WTC11 (cell line): Measurements from ENCODE around the gene CCND1. TPM values are rescaled to one million over a fixed set of nuclear protein-coding genes. Genes with fewer than 3 reads are reported as not detected.

ENCODE experiments used
- ATAC-seq: fragments of 200-7000 bp; cut with Tn5 transposase; 2 replicates; pipeline ENCODE4 v1.10.0; 2021; ENCODE audit warnings: mild to moderate bottlenecking, moderate library complexity
- CTCF ChIA-PET: fragments of 300-600 bp; sonication (Branson Sonifier 250); formaldehyde crosslinking; loops from one replicate; lab custom pipeline; 2021; ENCODE audit warnings: antibody characterized with exemption; lab: Charles Lee
- POLR2A ChIA-PET: fragments of 350-600 bp; sonication (Branson Sonifier 250); formaldehyde crosslinking; loops from one replicate; lab custom pipeline; 2021; ENCODE audit warnings: antibody characterized with exemption; lab: Charles Lee
- DNase-seq: peaks from one replicate; pipeline ENCODE4 v3.0.0; 2021; ENCODE audit warnings: low spot score
- H3K27ac Mint-ChIP-seq: 2 replicates; pipeline ENCODE4 v1.8.0; 2021; ENCODE audit warnings: mixed read lengths
- H3K27me3 Mint-ChIP-seq: 2 replicates; pipeline ENCODE4 v1.8.0; 2021; ENCODE audit warnings: low read depth, mild to moderate bottlenecking, moderate library complexity, mixed read lengths
- H3K36me3 Mint-ChIP-seq: 2 replicates; pipeline ENCODE4 v1.8.0; 2021; ENCODE audit warnings: mixed read lengths
- H3K4me1 Mint-ChIP-seq: 2 replicates; pipeline ENCODE4 v1.8.0; 2022; ENCODE audit warnings: mixed read lengths
- H3K4me3 Mint-ChIP-seq: 2 replicates; pipeline ENCODE4 v1.8.0; 2021; ENCODE audit warnings: mild to moderate bottlenecking, moderate library complexity, mixed read lengths
- H3K9me3 Mint-ChIP-seq: 2 replicates; pipeline ENCODE4 v1.8.0; 2021; ENCODE audit warnings: mixed read lengths
- CBFB ChIP-seq: sonication (generic); formaldehyde crosslinking; IDR thresholded peaks from 2 replicates; pipeline ENCODE4 v1.8.1; 2022; ENCODE audit warnings: mild to moderate bottlenecking, low read depth, missing genetic modification reagents
- CREB1 ChIP-seq: sonication (generic); formaldehyde crosslinking; IDR thresholded peaks from 2 replicates; pipeline ENCODE4 v1.8.0; 2023; ENCODE audit warnings: mild to moderate bottlenecking, missing genetic modification reagents
- IRF2 ChIP-seq: sonication (generic); formaldehyde crosslinking; IDR thresholded peaks from 2 replicates; pipeline ENCODE4 v1.8.0; 2022; ENCODE audit warnings: low read depth, missing genetic modification reagents, borderline replicate concordance
- NFATC4 ChIP-seq: fragments of 250-450 bp; sonication (Bioruptor Pico); IDR thresholded peaks from 2 replicates; pipeline ENCODE4 v1.9.0; 2021; ENCODE audit warnings: mild to moderate bottlenecking
- NFYB ChIP-seq: sonication (generic); formaldehyde crosslinking; conservative IDR thresholded peaks from 2 replicates; pipeline ENCODE4 v1.8.0; 2022; ENCODE audit warnings: low read depth, missing genetic modification reagents
- NR2C2 ChIP-seq: sonication (generic); formaldehyde crosslinking; IDR thresholded peaks from 2 replicates; pipeline ENCODE4 v1.8.0; 2022; ENCODE audit warnings: mild to moderate bottlenecking, missing genetic modification reagents
- NR3C1 ChIP-seq: sonication (generic); formaldehyde crosslinking; conservative IDR thresholded peaks from 2 replicates; pipeline ENCODE4 v1.8.1; 2023; ENCODE audit warnings: low read depth, mild to moderate bottlenecking, missing genetic modification reagents
- PRRX2 ChIP-seq: fragments of 250-450 bp; sonication (Bioruptor Pico); IDR thresholded peaks from 2 replicates; pipeline ENCODE4 v1.8.0; 2021; ENCODE audit warnings: mild to moderate bottlenecking
- RELA ChIP-seq: sonication (generic); formaldehyde crosslinking; IDR thresholded peaks from 2 replicates; pipeline ENCODE4 v1.8.1; 2022; ENCODE audit warnings: missing genetic modification reagents, mild to moderate bottlenecking, borderline replicate concordance
- SMAD4 ChIP-seq: sonication (generic); formaldehyde crosslinking; IDR thresholded peaks from 2 replicates; pipeline ENCODE4 v1.8.0; 2022; ENCODE audit warnings: mild to moderate bottlenecking, missing genetic modification reagents
- SOX15 ChIP-seq: fragments of 250-450 bp; sonication (Bioruptor Pico); IDR thresholded peaks from 2 replicates; pipeline ENCODE4 v1.9.0; 2021; ENCODE audit warnings: mild to moderate bottlenecking
- SP1 ChIP-seq: sonication (generic); formaldehyde crosslinking; conservative IDR thresholded peaks from 2 replicates; pipeline ENCODE4 v1.8.1; 2022; ENCODE audit warnings: missing genetic modification reagents
- TCF7 ChIP-seq: sonication (generic); formaldehyde crosslinking; IDR thresholded peaks from 2 replicates; pipeline ENCODE4 v1.8.0; 2022; ENCODE audit warnings: mild to moderate bottlenecking, low read depth, missing genetic modification reagents, moderate library complexity
- TEAD4 ChIP-seq: sonication (generic); formaldehyde crosslinking; IDR thresholded peaks from 2 replicates; pipeline ENCODE4 v1.8.0; 2022; ENCODE audit warnings: mild to moderate bottlenecking, missing genetic modification reagents
- ZBTB21 ChIP-seq: sonication (generic); formaldehyde crosslinking; IDR thresholded peaks from 2 replicates; pipeline ENCODE4 v1.8.1; 2023; ENCODE audit warnings: mild to moderate bottlenecking, missing genetic modification reagents, borderline replicate concordance
- ZNF138 ChIP-seq: sonication (generic); formaldehyde crosslinking; conservative IDR thresholded peaks from 2 replicates; pipeline ENCODE4 v1.8.1; 2022; ENCODE audit warnings: mild to moderate bottlenecking, moderate library complexity, missing genetic modification reagents
- ZNF219 ChIP-seq: sonication (generic); formaldehyde crosslinking; IDR thresholded peaks from 2 replicates; pipeline ENCODE4 v1.8.0; 2023; ENCODE audit warnings: missing genetic modification reagents, mild to moderate bottlenecking, borderline replicate concordance
- ZNF263 ChIP-seq: sonication (generic); formaldehyde crosslinking; IDR thresholded peaks from 2 replicates; pipeline ENCODE4 v1.8.1; 2022; ENCODE audit warnings: low read depth, mild to moderate bottlenecking, moderate library complexity, missing genetic modification reagents
- ZNF396 ChIP-seq: fragments of 250-450 bp; sonication (Bioruptor Pico); IDR thresholded peaks from 2 replicates; pipeline ENCODE4 v1.8.0; 2021; ENCODE audit warnings: mild to moderate bottlenecking, moderate library complexity, borderline replicate concordance
- ZNF671 ChIP-seq: fragments of 250-450 bp; sonication (Bioruptor Pico); IDR thresholded peaks from 2 replicates; pipeline ENCODE4 v1.8.0; 2021; ENCODE audit warnings: mild to moderate bottlenecking
- total RNA-seq: library from RNA; stranded (reverse); gene quantifications from 3 replicates; pipeline ENCODE4 v1.2.3, GENCODE V29; 2021
- TF ChIP-seq, protein P1 (sequence below): sonication (generic); formaldehyde crosslinking; IDR thresholded peaks from 2 replicates; pipeline ENCODE4 v1.8.0; 2022; ENCODE audit warnings: missing genetic modification reagents
- TF ChIP-seq, protein P2 (sequence below): fragments of 250-450 bp; sonication (Bioruptor Pico); IDR thresholded peaks from 2 replicates; pipeline ENCODE4 v1.9.0; 2021; ENCODE audit warnings: moderate library complexity, mild to moderate bottlenecking, inconsistent platforms, borderline replicate concordance
- TF ChIP-seq, protein P3 (sequence below): sonication (generic); formaldehyde crosslinking; IDR thresholded peaks from 2 replicates; pipeline ENCODE4 v1.8.0; 2022; ENCODE audit warnings: mild to moderate bottlenecking, missing genetic modification reagents
- TF ChIP-seq, protein P4 (sequence below): sonication (generic); formaldehyde crosslinking; IDR thresholded peaks from 2 replicates; pipeline ENCODE4 v1.8.1; 2022; ENCODE audit warnings: missing genetic modification reagents, borderline replicate concordance

Gene CCND1
- total RNA-seq, 1 experiment from 2014 or later: 212 TPM

DNA sequence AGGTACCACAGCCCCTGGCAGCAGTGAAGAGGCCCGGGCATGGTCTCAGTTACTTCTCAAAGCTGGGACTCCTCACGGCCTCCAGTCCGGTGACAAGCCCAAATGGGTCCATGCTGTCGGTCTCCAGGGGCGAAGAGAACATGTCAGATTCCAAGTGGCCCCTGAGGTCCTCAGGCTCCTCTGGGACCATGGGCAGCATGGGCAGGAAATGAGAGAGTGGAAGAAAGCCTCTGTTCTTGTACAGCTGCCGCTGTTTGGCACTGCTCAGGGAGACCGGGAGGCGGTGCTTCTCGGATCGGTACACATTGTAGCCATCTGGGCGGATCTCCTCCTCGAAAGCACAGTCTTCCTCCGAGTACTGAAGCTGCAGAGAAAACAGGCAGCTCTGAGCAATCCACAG, 58.3 kb downstream of the CCND1 start:
- no peak overlapping the region for H3K4me3 Mint-ChIP-seq
- peaks cover 13% of the 10 kb centered on the region for H3K36me3 Mint-ChIP-seq
- ChIA-PET CTCF (interaction anchor here (0.6 to 0.8 kb wide), 2 partner anchors 37 to 478 kb away, joined by 3 to 4 read pairs; no protein-coding TSS in a partner anchor), POLR2A (no interaction called here)
- peaks cover 46% of the 10 kb centered on the region for H3K4me1 Mint-ChIP-seq
- TF ChIP-seq IRF2: no peak
- TF ChIP-seq, protein P1, sequence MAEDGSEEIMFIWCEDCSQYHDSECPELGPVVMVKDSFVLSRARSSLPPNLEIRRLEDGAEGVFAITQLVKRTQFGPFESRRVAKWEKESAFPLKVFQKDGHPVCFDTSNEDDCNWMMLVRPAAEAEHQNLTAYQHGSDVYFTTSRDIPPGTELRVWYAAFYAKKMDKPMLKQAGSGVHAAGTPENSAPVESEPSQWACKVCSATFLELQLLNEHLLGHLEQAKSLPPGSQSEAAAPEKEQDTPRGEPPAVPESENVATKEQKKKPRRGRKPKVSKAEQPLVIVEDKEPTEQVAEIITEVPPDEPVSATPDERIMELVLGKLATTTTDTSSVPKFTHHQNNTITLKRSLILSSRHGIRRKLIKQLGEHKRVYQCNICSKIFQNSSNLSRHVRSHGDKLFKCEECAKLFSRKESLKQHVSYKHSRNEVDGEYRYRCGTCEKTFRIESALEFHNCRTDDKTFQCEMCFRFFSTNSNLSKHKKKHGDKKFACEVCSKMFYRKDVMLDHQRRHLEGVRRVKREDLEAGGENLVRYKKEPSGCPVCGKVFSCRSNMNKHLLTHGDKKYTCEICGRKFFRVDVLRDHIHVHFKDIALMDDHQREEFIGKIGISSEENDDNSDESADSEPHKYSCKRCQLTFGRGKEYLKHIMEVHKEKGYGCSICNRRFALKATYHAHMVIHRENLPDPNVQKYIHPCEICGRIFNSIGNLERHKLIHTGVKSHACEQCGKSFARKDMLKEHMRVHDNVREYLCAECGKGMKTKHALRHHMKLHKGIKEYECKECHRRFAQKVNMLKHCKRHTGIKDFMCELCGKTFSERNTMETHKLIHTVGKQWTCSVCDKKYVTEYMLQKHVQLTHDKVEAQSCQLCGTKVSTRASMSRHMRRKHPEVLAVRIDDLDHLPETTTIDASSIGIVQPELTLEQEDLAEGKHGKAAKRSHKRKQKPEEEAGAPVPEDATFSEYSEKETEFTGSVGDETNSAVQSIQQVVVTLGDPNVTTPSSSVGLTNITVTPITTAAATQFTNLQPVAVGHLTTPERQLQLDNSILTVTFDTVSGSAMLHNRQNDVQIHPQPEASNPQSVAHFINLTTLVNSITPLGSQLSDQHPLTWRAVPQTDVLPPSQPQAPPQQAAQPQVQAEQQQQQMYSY (CRISPR knock-in tag): no peak
- no peak for TF ChIP-seq NFATC4 (CRISPR knock-in tag)
- no peak for TF ChIP-seq NR2C2 (CRISPR knock-in tag)
- TF ChIP-seq, protein P2, sequence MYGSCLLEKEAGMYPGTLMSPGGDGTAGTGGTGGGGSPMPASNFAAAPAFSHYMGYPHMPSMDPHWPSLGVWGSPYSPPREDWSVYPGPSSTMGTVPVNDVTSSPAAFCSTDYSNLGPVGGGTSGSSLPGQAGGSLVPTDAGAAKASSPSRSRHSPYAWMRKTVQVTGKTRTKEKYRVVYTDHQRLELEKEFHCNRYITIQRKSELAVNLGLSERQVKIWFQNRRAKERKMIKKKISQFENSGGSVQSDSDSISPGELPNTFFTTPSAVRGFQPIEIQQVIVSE (CRISPR knock-in tag): no peak
- no peak for TF ChIP-seq TEAD4 (CRISPR knock-in tag)
- no peak overlapping the region for H3K27ac Mint-ChIP-seq
- ATAC-seq (no peak), DNase-seq (no peak)
- no peaks in the 10 kb centered on the region for H3K27me3 Mint-ChIP-seq
- no peaks in the 10 kb centered on the region for H3K9me3 Mint-ChIP-seq

DNA sequence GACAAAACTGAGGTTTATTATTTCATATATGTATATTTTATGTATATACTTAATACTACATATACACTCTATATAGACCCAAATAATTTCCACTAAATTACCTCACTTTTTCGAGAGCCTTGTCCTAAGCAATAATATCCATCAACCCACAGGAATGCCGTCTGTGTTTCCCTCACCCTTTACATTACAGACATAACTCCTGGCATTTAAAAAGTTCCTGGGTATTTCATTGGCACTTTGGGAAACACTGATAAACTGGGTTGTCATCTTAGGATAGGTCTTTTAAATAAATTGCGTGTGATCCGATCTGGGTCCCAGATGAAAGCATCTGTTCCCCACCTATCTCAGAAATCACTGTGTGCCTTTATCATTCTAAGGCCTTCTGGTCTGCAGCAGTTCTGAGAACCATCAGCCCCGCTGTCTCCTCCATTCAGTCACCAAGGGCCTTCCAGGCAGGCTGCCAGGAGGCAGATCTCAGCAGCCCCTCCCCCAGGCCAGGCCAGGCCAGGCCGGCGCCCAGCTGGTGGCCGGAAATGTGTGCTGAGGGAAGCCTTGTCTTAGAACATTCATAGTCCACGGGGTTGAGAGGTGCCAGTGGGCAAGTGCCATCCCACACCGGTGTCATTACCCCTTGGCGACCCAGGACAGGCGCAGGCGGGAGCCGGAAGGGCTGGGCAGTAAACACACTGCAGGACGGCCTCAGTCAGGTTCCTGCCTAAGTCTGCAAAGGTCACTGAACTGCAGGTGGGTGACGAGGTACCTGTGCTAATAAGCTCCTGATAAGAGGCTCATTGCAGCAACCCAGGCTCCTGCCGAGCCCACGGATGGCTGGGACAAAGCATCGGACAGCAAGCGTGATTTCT, 59.6 kb downstream of the CCND1 start:
- Mint-ChIP-seq H3K4me1 (peaks cover 46% of the 10 kb centered on the region), H3K4me3 (peak overlapping the region; percentile 63), H3K36me3 (peaks cover 13% of the 10 kb centered on the region), H3K27me3 (peaks cover 5% of the 10 kb centered on the region), H3K9me3 (no peaks in the 10 kb centered on the region), H3K27ac (peak overlapping the region; percentile 98)
- ChIA-PET POLR2A (interaction anchor here (1.0 to 1.1 kb wide), 2 partner anchors 62 to 189 kb away, joined by 3 read pairs; no protein-coding TSS in a partner anchor), CTCF (interaction anchor here (0.7 to 1.7 kb wide), 7 partner anchors 9 to 215 kb away, joined by 3 to 10 read pairs (median 3); no protein-coding TSS in a partner anchor)
- DNase-seq (peak; percentile 74), ATAC-seq (peak; percentile 57)
- TF ChIP-seq ZNF671 (CRISPR knock-in tag) (no peak), NR3C1 (no peak), ZBTB21 (peak; percentile 56; the same call in 1 of the 2 replicates), ZNF138 (CRISPR knock-in tag) (no peak), RELA (no peak), ZNF396 (CRISPR knock-in tag) (no peak), SP1 (CRISPR knock-in tag) (peak; percentile 71), NFYB (CRISPR knock-in tag) (no peak), TCF7 (CRISPR knock-in tag) (no peak), SMAD4 (CRISPR knock-in tag) (no peak), SOX15 (CRISPR knock-in tag) (no peak), ZNF263 (CRISPR knock-in tag) (no peak), CREB1 (CRISPR knock-in tag) (no peak), ZNF219 (0 out of 2 replicates have a peak, but pooled peaks have one; percentile 30), CBFB (CRISPR knock-in tag) (no peak), PRRX2 (CRISPR knock-in tag) (no peak)
- TF ChIP-seq, protein P3, sequence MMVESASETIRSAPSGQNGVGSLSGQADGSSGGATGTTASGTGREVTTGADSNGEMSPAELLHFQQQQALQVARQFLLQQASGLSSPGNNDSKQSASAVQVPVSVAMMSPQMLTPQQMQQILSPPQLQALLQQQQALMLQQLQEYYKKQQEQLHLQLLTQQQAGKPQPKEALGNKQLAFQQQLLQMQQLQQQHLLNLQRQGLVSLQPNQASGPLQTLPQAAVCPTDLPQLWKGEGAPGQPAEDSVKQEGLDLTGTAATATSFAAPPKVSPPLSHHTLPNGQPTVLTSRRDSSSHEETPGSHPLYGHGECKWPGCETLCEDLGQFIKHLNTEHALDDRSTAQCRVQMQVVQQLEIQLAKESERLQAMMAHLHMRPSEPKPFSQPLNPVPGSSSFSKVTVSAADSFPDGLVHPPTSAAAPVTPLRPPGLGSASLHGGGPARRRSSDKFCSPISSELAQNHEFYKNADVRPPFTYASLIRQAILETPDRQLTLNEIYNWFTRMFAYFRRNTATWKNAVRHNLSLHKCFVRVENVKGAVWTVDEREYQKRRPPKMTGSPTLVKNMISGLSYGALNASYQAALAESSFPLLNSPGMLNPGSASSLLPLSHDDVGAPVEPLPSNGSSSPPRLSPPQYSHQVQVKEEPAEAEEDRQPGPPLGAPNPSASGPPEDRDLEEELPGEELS (CRISPR knock-in tag): peak; percentile 88; the same call in 1 of the 2 replicates
- TF ChIP-seq, protein P4, sequence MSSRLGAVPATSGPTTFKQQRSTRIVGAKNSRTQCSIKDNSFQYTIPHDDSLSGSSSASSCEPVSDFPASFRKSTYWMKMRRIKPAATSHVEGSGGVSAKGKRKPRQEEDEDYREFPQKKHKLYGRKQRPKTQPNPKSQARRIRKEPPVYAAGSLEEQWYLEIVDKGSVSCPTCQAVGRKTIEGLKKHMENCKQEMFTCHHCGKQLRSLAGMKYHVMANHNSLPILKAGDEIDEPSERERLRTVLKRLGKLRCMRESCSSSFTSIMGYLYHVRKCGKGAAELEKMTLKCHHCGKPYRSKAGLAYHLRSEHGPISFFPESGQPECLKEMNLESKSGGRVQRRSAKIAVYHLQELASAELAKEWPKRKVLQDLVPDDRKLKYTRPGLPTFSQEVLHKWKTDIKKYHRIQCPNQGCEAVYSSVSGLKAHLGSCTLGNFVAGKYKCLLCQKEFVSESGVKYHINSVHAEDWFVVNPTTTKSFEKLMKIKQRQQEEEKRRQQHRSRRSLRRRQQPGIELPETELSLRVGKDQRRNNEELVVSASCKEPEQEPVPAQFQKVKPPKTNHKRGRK: no peak
